Endodermal cell (in vitro differentiated cells): Measurements from ENCODE around the gene KRTAP10-2. TPM values are rescaled to one million over a fixed set of nuclear protein-coding genes. Genes with fewer than 3 reads are reported as not detected.

ENCODE experiments used
- DNase-seq: peaks from one replicate; pipeline ENCODE4 v3.0.0-alpha.2; 2017
- H3K27ac ChIP-seq: 2 replicates; pipeline ENCODE4 v1.5.1; 2013; ENCODE audit warnings: mild to moderate bottlenecking, low read depth, low read length, moderate library complexity
- H3K27me3 ChIP-seq: 2 replicates; pipeline ENCODE4 v1.6.1; 2013; ENCODE audit warnings: mild to moderate bottlenecking, low read length, moderate library complexity; ENCODE audit not compliant: insufficient read depth, control insufficient read depth, poor library complexity, severe bottlenecking
- H3K36me3 ChIP-seq: 2 replicates; pipeline ENCODE4 v1.7.0; 2013; ENCODE audit warnings: mild to moderate bottlenecking, low read length, moderate library complexity; ENCODE audit not compliant: control insufficient read depth, insufficient read depth
- H3K4me1 ChIP-seq: one replicate; pipeline ENCODE4 v1.7.0; 2013; ENCODE audit warnings: low read length; ENCODE audit not compliant: control insufficient read depth, insufficient read depth
- H3K4me3 ChIP-seq: 2 replicates; pipeline ENCODE4 v1.5.1; 2013; ENCODE audit warnings: mild to moderate bottlenecking, low read length, moderate library complexity
- H3K9ac ChIP-seq: 2 replicates; pipeline ENCODE4 v1.6.1; 2013; ENCODE audit warnings: mild to moderate bottlenecking, low read length, moderate library complexity; ENCODE audit not compliant: poor library complexity, severe bottlenecking; ENCODE audit errors: extremely low read depth
- H3K9me3 ChIP-seq: 2 replicates; pipeline ENCODE4 v1.6.1; 2013; ENCODE audit warnings: mild to moderate bottlenecking, low read length, moderate library complexity; ENCODE audit not compliant: control insufficient read depth
- H3K27ac Mint-ChIP-seq: 2 replicates; pipeline ENCODE4 v1.8.0; 2020; ENCODE audit warnings: mixed read lengths
- H3K27me3 Mint-ChIP-seq: 2 replicates; pipeline ENCODE4 v1.8.0; 2021; ENCODE audit warnings: mild to moderate bottlenecking, mixed read lengths; ENCODE audit not compliant: insufficient read depth
- H3K36me3 Mint-ChIP-seq: 2 replicates; pipeline ENCODE4 v1.8.0; 2020; ENCODE audit warnings: low read depth, mixed read lengths
- H3K4me1 Mint-ChIP-seq: 2 replicates; pipeline ENCODE4 v1.8.0; 2020; ENCODE audit warnings: mixed read lengths
- H3K4me3 Mint-ChIP-seq: 2 replicates; pipeline ENCODE4 v1.8.0; 2020; ENCODE audit warnings: mild to moderate bottlenecking, moderate library complexity, mixed read lengths
- H3K9me3 Mint-ChIP-seq: 2 replicates; pipeline ENCODE4 v1.8.0; 2020; ENCODE audit warnings: mild to moderate bottlenecking, mixed read lengths
- CTCF ChIP-seq: fragments of 200-600 bp; sonication (generic); conservative IDR thresholded peaks from 2 replicates; pipeline ENCODE4 v1.5.0; 2021; ENCODE audit warnings: antibody characterized with exemption, mild to moderate bottlenecking
- WGBS, 2 experiments: methylation state at CpG; one replicate each; pipeline versions ENCODE4 v1.1.5 to v1.1.7; 2013; ENCODE audit warnings: missing lambda C conversion rate in 2 of 2, mixed read lengths in 1 of 2; ENCODE audit not compliant: insufficient coverage in 1 of 2, insufficient read length in 1 of 2; 5-methylcytosine and 5-hydroxymethylcytosine counted together
- total RNA-seq, 2 donors: library from RNA; stranded (reverse); fragmentation: NEBNext Ultra II Directional in 1 of 2; extraction: Animal tissue kit (Norgen Biotek cat#: 25700) in 1 of 2; gene quantifications; 2 replicates in 1 of 2; 3 replicates in 1 of 2; pipeline ENCODE4 v1.2.1, GENCODE V29; 2021

Gene KRTAP10-2
- total RNA-seq, 2 donors from 2014 or later = not detected

GRCh38 chr21:44516342-44516741 lies 35.0 kb downstream of the KRTAP10-2 start:
- H3K9me3 Mint-ChIP-seq = peaks cover 2% of the 10 kb centered on the region
- no peak for DNase-seq
- H3K27me3 Mint-ChIP-seq = no peaks in the 10 kb centered on the region
- no peaks in the 10 kb centered on the region for H3K9me3 ChIP-seq
- no peaks in the 10 kb centered on the region for H3K36me3 ChIP-seq
- TF ChIP-seq CTCF = no peak
- no peak overlapping the region for H3K27ac Mint-ChIP-seq
- H3K27me3 ChIP-seq = no peaks in the 10 kb centered on the region
- H3K27ac ChIP-seq = no peak overlapping the region
- H3K4me1 ChIP-seq = no peaks in the 10 kb centered on the region
- WGBS, 2 experiments = 93 to 96% methylated on average over 7 to 12 of the region's 13 CpGs
- H3K36me3 Mint-ChIP-seq = no peaks in the 10 kb centered on the region
- H3K4me1 Mint-ChIP-seq = no peaks in the 10 kb centered on the region
- H3K4me3 Mint-ChIP-seq = no peak overlapping the region
- H3K4me3 ChIP-seq = no peak overlapping the region
- H3K9ac ChIP-seq = no peak overlapping the region

- Histone ChIP-seq H3K27ac (no peak overlapping the region), H3K9me3 (no peaks in the 10 kb centered on the region), H3K9ac (no peak overlapping the region), H3K4me1 (no peaks in the 10 kb centered on the region), H3K27me3 (no peaks in the 10 kb centered on the region), H3K4me3 (no peak overlapping the region), H3K36me3 (no peaks in the 10 kb centered on the region)
- H3K27me3 Mint-ChIP-seq = no peaks in the 10 kb centered on the region
- no peak overlapping the region for H3K27ac Mint-ChIP-seq
- DNase-seq = no peak
- no peaks in the 10 kb centered on the region for H3K36me3 Mint-ChIP-seq
- 93% methylated on average over 22 to 32 of the region's 32 CpGs for WGBS, 2 experiments
- TF ChIP-seq CTCF = no peak
- no peaks in the 10 kb centered on the region for H3K4me1 Mint-ChIP-seq
- H3K9me3 Mint-ChIP-seq = peaks cover 2% of the 10 kb centered on the region
- no peak overlapping the region for H3K4me3 Mint-ChIP-seq
Observed at GRCh38 chr21:44515359-44516165, 35.7 kb downstream of the KRTAP10-2 start.

- Histone ChIP-seq H3K4me1 (no peaks in the 10 kb centered on the region), H3K36me3 (no peaks in the 10 kb centered on the region), H3K9me3 (no peaks in the 10 kb centered on the region), H3K4me3 (no peak overlapping the region), H3K27me3 (no peaks in the 10 kb centered on the region), H3K9ac (no peak overlapping the region), H3K27ac (no peak overlapping the region)
- Mint-ChIP-seq H3K9me3 (peaks cover 2% of the 10 kb centered on the region), H3K36me3 (peaks cover under 1% of the 10 kb centered on the region), H3K4me3 (no peak overlapping the region), H3K27me3 (no peaks in the 10 kb centered on the region), H3K27ac (no peak overlapping the region), H3K4me1 (no peaks in the 10 kb centered on the region)
- 94 to 97% methylated on average over 4 to 11 of the region's 11 CpGs for WGBS, 2 experiments
- no peak for DNase-seq
- TF ChIP-seq CTCF = no peak
Observed at GRCh38 chr21:44514746-44515358, 36.5 kb downstream of the KRTAP10-2 start.
